ENCODE data around the gene CLPSL2.

The CLPSL2 gene

GRCh38 chr6:35787266-35788218 lies 11.1 kb downstream of the CLPSL2 start:
- no peak for DNase-seq

- no peak for DNase-seq
Measured at GRCh38 chr6:35788423-35788982, 12.1 kb downstream of the CLPSL2 start.

GRCh38 chr6:35790683-35791082 lies 14.3 kb downstream of the CLPSL2 start:
- DNase-seq: no peak

- DNase-seq: no peak
Measured at GRCh38 chr6:35794536-35795452, 18.4 kb downstream of the CLPSL2 start.

GRCh38 chr6:35795453-35796071 lies 19.2 kb downstream of the CLPSL2 start:
- no peak for DNase-seq

GRCh38 chr6:35796236-35796635 lies 19.8 kb downstream of the CLPSL2 start:
- DNase-seq: no peak

GRCh38 chr6:35797837-35798526 lies 21.6 kb downstream of the CLPSL2 start:
- DNase-seq: no peak

- DNase-seq: no peak
Measured at GRCh38 chr6:35798706-35799105, 22.3 kb downstream of the CLPSL2 start.

GRCh38 chr6:35801148-35801547 lies 24.8 kb downstream of the CLPSL2 start:
- DNase-seq: no peak

GRCh38 chr6:35804996-35805736 lies 28.8 kb downstream of the CLPSL2 start, which contains the start of gene LHFPL5:
Gene LHFPL5 (plus strand): TSS chr6:35805352. CDS start chr6:35805671, 319 bp downstream.
- DNase-seq: peak; percentile 58

- no peak for DNase-seq
Measured at GRCh38 chr6:35808688-35809087, 32.3 kb downstream of the CLPSL2 start.

GRCh38 chr6:35809809-35810208 lies 33.4 kb downstream of the CLPSL2 start:
- no peak for DNase-seq

GRCh38 chr6:35810971-35811698 lies 34.7 kb downstream of the CLPSL2 start:
- no peak for DNase-seq

GRCh38 chr6:35811699-35811995 lies 35.2 kb downstream of the CLPSL2 start:
- no peak for DNase-seq

- DNase-seq: no peak
Measured at GRCh38 chr6:35817515-35817914, 41.1 kb downstream of the CLPSL2 start.

GRCh38 chr6:35823601-35824000 lies 47.2 kb downstream of the CLPSL2 start:
- no peak for DNase-seq

- DNase-seq: no peak
Measured at GRCh38 chr6:35824552-35825192, 48.3 kb downstream of the CLPSL2 start.
